ENCODE results near the gene JADE2.

Gene JADE2

DNA sequence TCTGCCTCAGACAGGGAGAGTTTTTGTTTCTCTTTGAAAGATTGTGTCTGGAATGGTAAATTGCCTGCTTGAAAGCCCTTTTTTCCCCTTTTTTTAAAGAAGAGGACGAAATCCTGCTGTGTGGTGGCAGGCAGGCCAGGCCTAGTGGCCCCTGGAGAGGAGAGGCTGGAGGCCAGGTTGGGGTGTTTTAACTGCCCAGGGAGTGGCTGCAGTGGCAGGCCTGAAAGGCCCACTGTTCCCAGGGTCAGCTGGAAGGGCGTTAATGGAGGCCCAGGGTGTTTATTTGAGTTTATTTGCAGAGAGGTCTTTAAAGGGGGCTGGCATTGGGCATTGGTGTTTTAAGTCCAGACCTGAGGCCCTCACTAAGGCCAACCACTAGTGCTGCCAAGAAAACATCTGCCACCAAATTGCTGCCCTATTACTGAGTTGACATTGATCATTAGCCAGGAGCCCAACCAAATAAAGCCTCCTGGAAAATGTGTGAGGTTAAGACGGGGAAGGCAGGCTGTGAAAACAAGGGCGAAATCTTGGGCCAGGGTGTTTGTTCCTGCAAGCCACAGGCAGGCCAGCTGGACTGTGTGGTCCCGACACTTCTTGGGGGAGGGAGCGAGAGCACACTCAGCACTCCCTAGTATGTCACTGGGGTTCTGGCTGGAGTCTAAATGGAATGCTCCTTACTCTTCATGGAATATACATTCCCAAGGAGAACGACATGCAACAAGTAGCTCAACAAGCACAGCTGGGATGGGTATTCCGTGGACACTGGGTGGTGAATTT lies 5.0 kb downstream of the JADE2 start:
- FAIRE-seq: no peak

DNA sequence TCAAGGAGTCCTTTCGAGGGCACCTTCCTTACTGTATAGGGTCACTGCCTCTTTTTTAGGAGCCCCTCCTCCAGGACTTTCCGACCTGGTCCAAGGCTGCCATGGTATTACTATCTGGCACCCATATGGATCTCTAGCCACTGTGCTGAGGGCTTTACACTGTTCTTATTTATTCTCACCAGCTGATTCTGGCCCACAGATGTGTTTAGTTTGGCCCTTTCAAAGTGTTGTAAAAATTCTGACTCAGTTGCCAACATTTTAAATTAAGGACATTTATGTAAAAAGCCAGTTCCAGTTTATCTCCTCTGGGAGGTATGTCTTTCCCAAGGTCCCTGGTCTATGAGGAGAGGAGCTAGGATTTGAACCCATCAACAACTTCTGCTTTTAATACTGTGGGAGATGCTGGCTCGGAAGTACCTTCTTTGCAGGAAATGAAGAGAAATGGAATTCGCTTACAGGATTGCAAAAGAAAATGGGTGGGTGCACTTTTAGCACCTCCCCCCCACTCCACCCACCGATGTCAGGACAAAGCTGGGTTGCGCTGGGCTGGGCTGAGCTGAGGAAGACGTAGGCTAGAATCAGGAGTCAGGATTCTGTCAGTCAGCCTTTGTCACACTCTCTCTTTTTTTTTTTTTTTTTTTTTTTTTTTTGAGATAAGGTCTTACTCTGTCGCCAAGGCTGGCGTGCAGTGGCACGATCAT lies 7.8 kb downstream of the JADE2 start:
- no peak for FAIRE-seq

DNA sequence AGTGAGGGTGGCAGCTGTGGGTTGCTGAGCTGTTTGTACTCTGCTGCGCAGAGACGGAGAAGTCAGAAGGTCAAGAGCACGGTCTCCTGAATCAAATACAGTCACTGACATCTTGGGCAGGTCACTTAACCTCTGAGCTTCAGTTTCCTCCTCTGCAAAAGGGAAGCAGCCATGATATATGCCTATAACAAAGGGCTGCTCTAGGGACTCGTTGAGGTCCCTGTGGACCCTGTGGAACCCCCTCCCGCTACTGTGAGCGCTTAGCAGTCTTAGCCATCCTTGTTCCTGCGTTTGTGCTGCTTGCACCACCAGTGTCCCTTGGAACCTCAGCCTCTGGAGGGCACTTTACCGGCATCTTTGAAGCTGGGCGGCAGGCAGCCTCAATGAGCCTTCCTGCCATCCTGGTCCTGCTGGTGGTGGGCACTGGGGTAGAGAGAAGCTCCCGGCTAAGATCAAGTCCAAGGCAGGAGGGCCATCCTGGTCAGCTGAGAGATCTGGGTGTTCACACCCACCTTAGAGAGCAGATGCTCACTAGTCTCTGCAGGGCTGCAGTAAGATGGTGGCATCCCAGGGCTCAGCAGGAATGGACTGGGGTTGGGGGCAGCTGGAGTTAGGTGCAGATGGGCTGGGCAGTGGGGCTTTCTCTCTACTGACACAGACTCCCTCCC lies 8.7 kb downstream of the JADE2 start:
- no peak for FAIRE-seq

DNA sequence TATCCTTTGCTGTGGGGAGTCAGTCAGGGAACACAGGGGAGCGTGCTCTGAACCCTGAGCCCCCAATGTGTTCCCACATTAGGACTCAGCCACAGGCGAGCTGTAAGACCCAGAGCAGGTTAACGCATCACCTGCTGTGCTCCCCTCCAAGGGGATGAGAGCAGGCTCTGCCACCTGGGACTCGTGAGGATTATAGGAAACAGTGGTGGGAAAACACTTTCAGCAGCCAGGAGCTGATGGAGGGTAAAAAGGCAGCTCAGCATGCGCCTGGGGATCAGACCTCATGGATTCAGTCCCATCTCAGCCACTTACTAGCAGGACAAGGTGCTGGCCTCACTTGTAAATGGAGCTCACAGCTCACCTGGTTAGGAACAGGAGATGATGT lies 9.2 kb downstream of the JADE2 start:
- no peak for FAIRE-seq

DNA sequence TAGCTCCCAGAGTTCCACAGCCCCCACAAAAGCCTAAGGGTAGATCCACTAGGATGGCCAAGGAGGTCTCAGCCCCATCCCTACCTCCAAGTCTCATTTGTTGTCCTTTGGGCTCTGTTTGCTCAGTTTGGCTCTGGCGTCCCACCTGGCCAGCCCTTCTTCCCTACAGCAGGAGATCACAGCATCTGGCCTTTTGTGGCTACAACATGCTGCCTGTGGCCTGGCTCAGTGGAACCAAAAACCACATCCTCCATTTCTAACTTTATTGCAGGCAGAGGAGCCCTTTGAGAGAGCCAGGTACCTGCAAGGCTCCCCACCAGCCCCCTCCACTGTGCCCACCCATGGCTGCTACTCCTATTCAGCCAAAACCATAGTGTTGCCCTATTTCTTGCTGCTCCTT lies 11.4 kb downstream of the JADE2 start:
- FAIRE-seq: no peak

DNA sequence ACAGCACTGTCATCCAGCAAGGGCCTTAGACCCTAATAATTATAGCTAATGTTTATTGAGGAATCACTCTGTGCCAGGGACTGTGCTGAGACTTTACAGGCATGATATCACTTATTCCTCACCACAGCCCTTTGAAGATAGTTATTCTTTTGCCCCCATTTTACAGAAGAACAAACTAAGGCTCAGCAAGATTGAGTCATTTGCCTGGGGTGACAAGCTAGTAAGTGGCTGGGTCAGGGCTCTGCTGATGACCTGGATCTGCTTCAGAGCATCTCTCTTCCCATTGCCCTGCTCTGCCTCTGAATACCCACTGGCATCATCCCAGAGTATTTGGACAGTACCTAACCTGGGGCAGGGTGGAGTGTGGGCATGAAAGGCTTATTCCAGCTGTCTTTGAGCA lies 11.8 kb downstream of the JADE2 start:
- no peak for FAIRE-seq

DNA sequence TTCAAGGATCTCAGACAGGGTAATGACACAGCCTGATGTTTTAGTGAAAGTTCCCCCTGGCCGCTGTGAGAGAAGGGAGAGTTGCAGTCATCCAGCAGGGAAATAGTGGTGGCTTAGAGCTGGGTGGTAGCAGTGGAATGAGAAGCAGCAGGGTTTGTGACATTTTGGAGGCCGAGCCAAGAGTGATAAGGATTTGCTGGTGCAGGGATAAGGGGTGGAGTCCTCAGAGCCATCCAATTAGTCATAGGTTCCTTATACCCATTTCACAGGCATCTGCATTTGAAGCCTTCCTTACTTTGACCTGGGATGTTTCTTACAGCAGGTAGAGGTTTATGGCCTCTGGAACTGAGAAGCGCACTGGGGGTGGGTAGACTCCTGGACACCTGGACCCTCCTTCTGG lies 12.8 kb downstream of the JADE2 start:
- FAIRE-seq: no peak

DNA sequence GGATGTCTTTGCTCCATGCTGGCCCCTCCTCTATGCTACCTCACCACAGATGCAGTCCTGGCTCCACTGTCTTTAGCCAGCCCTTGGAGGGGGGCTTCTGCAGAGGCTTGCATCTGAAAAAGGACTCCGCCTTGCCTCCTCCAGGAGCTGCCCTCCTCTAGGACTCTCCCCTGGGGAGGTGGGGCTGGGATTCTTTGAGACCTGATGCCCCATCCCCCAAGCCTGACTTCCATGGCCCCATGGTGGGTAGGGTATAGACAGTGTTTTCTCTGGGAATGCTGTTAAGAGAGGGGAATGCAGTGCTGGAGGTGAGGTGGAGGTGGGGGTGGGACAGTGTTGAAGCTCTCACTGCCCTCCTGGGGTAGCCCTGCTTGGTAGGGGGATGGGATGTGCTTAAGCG lies 14.3 kb downstream of the JADE2 start:
- FAIRE-seq: no peak

DNA sequence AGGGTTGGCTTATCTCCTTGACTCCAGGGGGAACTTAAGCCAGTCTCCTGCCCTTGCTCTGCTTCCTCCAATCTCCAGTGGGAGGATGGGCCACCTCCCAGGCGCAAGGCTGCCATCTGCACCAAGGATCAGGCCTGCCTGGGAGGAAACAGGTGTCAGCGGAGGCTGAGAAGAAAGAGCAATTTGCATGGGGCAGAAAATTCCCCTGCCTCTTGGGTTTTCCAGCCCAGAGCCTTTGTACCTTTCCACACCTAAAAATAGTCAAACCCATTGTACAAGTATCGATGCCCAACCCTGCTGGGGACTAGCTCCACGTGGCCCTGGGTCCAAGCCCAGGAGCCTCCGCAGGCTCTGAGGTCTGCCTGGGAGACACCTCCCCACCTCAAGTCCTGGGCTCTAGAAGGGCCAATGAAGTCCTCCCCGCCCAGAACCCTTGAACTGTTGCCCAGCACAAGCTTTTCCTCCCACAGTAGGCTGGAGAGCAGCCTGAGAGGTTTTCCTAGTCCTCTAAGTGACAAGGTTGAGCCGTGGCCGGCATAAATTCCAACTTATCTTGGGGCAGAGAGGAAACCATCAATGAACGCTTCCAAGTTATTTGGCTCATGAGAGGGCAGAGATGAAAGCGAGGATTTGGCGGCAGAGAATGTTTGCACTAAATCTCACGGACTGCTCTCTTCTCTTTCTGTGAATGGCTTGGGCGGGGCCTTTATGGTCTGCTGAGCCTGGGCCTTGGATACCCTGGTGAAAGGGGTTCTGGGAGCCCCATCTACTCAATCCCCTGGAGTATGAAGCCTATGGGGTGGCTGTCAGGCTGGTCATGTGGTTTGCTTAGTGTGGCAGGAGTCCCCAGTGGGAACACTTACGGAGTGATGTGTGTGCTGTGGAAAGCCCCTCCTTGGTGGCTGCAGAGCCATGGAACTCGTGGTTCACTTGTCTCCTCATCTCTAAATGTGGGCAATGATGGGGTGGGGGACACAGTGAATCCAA lies 15.6 kb downstream of the JADE2 start:
- no peak for FAIRE-seq

DNA sequence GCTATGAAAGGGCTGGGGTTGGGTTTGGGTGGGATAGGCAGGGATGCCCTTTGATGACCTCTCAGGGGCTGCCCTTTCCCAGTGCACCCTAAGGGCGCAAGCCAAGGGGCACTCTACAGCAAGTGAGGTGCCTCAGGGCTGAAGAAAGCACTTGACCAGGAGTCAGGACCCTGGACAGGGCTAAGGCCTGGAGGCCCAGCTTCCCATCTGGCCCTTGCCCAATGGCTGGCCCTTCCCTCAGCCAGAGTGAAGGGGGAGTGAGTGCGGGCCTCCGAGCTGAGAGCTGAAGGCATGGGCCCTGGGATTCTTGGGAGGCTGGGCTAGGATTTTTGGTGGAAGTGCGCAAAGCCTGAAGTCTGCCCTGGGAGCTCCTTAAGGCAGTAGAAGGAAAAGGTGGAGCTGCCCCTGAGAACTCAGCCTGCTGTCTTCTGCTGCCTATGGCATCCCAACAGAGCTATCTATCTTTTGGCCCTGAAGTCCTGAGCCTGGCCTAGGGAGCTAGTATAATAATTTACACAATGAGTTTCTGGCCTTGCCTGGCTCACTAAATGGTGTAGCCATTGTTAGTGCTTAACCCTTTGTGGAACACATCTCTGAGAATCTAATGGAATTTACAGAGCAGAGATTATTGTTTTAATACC lies 16.4 kb downstream of the JADE2 start:
- no peak for FAIRE-seq

DNA sequence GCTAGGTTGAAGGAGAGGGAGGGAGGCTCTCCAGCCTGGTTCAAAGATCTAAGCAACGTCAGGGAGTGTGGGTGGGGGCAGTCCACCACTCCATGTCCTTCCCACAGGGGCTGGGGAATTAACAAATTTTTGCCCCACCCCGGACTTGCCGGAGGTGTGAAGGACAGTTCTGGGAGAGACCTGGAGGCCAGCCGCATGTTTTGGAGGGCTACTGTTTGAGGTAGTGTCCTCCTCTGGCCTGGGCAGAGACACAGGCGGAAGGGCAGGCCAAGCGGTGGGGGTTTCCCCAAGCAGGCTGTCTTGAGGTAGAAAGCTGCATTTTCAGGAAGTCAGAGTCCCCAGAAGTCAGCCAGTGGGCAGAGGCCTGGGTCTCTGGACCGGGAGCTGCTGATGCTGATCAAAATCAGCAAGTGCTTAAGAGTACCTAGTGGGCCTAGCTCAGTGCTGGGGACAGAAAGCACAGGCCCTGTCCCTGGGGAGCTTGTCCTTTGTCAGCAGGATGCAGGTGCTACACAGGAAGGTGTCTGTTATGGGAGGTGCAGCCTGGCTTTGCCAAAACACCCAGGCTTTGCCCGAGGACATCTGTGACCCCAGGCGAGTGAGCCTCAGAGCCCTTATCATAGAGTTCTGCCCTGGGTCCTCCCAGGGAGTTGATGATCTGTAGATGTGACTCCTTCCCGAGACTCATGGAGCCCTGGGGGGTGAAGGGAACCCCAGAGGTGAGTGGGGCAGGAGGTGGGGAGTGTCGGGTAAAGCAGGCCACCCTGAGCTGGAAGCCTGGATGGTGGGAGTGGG lies 18.5 kb downstream of the JADE2 start:
- no peak for FAIRE-seq

DNA sequence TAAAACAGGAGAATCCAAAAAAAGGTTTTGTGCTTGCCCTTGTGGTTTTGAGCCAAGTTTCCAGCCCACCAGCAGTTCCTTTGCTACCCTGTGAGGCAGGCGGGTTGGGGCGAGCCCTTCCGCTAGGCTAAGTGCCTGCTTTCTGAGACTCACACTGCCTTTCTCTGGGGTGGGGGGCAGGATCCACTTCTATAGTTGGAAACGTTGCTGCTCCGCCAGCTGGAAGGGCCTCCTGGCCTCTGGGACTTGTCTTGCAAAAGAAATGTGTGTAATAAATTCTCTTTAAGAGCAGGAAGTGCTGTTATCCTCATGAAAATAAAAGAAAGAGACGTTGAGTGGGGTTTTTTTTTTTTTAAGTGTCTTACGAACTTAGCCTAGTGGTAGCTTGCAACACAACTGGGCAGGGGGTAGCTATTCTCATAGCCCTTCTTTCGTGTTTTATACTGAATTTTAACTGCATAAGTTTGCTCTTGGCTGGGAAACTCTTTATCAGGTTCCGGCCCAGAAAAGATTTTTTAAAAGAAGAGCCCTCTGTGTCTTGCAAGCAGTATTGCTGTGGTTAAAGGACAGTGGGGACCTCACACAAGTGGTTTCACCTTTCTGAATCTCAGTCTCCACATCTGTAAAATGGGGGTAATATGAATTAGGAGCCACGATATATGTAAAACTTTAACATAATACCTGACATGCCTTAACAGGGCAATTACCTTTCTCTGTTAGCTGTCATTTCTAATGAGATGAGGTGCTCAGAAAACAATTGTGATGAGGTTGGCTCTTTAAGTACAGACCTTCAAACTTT lies 19.8 kb downstream of the JADE2 start:
- FAIRE-seq: no peak

DNA sequence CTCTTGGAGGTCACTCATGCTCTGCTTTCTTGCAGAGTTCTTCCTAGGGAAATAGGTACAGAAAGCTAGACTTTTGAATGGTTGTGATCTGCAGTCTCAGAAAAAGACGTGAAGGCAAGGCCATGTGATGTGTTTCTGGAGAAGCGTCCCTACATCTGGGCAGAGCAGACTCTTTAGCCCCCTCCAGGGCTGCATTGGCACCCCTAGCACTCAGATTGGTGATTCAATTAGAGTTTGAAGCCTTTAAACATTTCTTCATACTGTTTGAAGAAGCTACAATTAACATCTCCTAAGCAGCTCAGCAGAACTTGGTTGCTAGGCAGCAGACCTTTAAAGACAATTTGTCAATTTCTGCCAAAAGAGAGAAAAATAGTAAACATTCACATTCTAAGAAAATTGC lies 21.6 kb downstream of the JADE2 start:
- no peak for FAIRE-seq

DNA sequence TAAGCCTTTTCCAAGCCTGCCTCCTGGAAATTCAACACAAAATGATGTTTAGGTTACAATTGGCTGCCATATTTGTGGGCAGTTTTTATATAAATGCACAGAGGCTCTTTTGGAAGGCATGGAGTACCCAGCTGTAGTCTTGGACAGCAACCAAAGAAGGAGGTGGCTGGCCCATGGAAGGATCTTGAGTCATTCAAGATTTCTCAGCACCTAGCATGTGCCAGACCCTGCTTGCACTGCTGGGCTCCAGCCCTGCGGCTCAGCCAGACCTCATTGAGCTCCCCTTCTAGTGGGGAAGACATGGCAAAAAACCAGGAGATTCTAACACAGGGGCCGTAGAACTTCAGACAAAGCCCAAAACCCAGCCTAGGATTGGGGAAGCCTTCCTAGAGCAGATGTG lies 22.1 kb downstream of the JADE2 start:
- no peak for FAIRE-seq

DNA sequence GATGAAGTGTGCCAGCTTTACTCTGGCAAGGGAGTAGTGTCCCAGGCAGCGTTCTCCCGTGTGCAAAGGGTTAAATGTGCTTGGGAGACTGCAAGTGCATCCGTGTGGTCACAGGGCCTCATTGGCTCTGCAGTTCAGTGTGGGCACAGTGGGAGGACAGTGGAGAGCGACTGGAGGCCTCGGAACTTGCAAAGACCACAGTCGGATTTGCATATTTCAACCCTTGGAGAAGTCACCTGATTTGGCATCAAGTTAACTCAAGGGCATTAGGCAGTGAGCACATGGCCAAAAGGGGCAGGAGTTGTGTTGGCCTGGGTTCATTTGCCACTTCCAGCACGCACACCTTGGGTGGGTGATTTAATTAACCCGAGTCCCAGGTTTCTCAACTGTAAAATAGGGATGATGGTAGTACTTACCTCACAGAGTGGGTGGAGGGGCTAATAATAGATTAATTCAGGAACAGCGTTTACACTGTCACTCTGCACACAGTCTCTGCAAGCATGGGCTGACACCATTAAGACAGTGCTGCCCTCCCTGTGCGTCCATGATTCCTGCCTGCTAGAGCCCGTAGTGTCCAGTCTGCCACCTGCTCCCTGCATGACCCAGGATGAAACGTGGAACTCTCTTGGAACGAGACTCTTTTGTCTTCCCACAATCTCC lies 22.7 kb downstream of the JADE2 start:
- FAIRE-seq: no peak

DNA sequence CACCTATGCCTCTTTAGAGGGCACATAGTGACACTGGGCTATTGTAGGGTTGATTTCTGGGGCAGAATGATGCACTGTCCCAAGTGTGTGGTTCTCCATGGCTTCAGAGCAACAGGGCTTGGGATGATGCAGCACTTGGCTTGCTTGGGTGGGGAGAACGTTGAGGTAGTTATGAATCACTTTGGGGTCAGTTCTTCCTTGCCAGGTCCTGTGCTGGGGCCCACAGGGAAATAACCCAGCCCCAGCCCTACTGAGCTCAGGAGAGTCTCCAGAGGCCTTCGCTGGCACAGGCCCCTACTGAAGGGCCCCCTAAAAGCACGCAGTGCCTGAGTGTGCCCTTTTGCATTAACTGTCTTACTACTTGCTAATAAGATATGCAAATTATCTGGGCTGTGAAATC lies 24.2 kb downstream of the JADE2 start:
- FAIRE-seq: no peak

DNA sequence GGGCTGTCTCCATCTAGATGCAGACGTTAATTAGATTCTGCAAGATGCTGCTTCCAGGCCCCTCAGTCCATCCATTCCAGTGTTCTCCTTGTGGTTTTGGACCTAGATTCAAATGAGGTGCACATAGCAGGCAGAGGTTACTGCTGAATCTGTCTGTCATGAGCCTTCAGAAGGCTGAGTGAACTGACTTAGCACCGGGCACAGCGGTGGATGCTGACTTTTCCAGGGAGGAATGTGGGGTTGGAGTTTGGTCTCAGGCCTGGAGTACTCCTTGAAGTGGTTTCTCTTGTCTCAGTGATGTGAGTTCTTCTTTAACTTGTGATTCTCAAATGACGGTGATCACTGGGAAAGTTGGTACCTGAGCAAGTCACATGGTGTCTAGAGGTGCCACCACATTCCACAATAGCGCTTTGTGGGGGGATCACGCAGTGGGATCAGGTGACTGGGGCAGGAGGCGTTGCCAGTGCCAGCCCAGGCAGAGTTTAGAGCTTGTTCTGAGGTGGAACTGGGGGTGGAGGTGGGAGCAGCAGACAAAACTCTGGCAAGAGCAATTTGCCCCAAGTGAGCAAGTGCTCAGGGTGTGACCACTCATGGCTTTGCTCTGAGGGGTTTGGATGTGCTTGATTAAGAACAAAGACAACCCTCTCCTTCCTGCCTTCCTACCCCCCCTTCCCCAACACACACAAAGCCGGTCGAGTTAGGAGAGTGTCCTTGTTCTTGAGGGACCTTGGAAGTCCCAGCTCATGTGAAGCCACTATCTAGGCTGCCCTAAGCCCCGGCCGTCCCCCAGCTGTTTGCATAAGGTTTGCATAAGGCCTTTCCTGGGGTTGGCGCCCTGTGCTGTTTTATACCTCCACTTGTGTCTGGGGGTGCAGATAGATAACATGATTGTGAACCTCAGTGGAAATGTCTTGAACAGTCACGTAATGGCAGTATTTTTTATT lies 25.1 kb downstream of the JADE2 start:
- no peak for FAIRE-seq

DNA sequence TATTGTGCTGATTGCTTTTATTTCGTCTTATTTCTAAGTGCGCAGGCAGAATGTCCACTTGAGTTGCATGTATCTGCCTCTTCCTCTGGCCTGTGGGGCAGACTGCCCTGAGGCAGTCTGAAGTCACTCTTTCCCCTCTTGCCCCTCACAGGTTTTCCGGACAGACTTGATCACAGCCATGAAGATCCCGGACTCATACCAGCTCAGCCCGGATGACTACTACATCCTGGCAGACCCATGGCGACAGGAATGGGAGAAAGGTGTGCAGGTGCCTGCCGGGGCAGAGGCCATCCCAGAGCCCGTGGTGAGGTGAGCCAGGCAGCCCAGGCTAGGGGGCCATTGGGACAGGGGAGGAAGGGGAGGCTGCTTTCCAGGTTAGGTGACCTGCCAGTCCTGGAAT lies 26.4 kb downstream of the JADE2 start:
- FAIRE-seq: no peak

DNA sequence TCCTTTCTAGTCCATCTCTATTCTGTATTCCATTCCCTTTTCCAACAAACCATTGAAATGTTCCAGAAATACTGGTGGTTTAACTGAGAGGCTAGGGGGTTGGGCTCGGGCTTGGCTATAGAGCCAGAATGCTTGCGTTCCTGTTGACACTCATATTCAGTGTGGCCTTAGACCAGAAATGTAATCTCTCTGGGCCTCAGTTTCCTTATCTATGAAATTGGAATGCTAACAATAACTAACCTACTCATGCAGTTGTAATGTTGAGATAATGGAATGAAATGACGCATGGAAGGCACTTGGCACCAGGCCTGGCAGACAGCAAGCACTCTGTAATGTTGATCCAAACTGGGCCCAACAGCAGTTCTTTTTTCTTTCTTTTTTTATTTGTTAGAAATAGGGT lies 26.8 kb downstream of the JADE2 start:
- no peak for FAIRE-seq
